Neural cell (in vitro differentiated cells): ENCODE measurements around the gene MYO7B. TPM values are rescaled to one million over a fixed set of nuclear protein-coding genes. Genes with fewer than 3 reads are reported as not detected.

Experiments used
- H2AFZ ChIP-seq: fragments of 200-600, 300-800 bp; sonication (generic), shearing (Covaris generic); 2 replicates; pipeline ENCODE4 v1.6.0; 2014; ENCODE audit warnings: low read depth, mild to moderate bottlenecking, antibody characterized with exemption, low read length, moderate library complexity
- H3F3A ChIP-seq: fragments of 200-600 bp; shearing (Covaris generic); 2 replicates; pipeline ENCODE4 v1.6.1; 2016; ENCODE audit warnings: mild to moderate bottlenecking, moderate library complexity, mixed read lengths, antibody characterized with exemption, low read length; ENCODE audit not compliant: insufficient read depth, poor library complexity, severe bottlenecking
- H3K27ac ChIP-seq: fragments of 200-600, 300-800 bp; sonication (generic), shearing (Covaris generic); 2 replicates; pipeline ENCODE4 v1.5.1; 2014; ENCODE audit warnings: mild to moderate bottlenecking, low read length, moderate library complexity
- H3K27me3 ChIP-seq: fragments of 300-800, 200-600 bp; sonication (generic), shearing (Covaris generic); 2 replicates; pipeline ENCODE4 v1.6.0; 2014; ENCODE audit warnings: mild to moderate bottlenecking, low read depth, low read length, moderate library complexity; ENCODE audit not compliant: insufficient read depth
- H3K36me3 ChIP-seq: fragments of 300-800, 200-600 bp; sonication (generic), shearing (Covaris generic); 2 replicates; pipeline ENCODE4 v1.5.1; 2014; ENCODE audit warnings: mild to moderate bottlenecking, antibody characterized with exemption, low read length, moderate library complexity; ENCODE audit not compliant: insufficient read depth
- H3K4me2 ChIP-seq: fragments of 300-800, 200-600 bp; sonication (generic), shearing (Covaris generic); 2 replicates; pipeline ENCODE4 v1.6.0; 2014; ENCODE audit warnings: mild to moderate bottlenecking, low read length
- H3K4me3 ChIP-seq: fragments of 300-800, 200-600 bp; sonication (generic), shearing (Covaris generic); 2 replicates; pipeline ENCODE4 v1.5.1; 2014; ENCODE audit warnings: mild to moderate bottlenecking, low read length, moderate library complexity
- H3K79me2 ChIP-seq: fragments of 200-600 bp; shearing (Covaris generic); replicated peaks from 2 replicates; pipeline ENCODE4 v1.6.0; 2014; ENCODE audit warnings: mild to moderate bottlenecking, low read length, moderate library complexity; ENCODE audit not compliant: insufficient read depth
- H3K9ac ChIP-seq: fragments of 300-800, 200-600 bp; sonication (generic), shearing (Covaris generic); 2 replicates; pipeline ENCODE4 v1.6.1; 2016; ENCODE audit warnings: mild to moderate bottlenecking, low read length, mixed read lengths
- H3K9me2 ChIP-seq: fragments of 200-600 bp; shearing (Covaris generic); 2 replicates; pipeline ENCODE4 v1.6.1; 2016; ENCODE audit warnings: mild to moderate bottlenecking, low read length, mixed read lengths; ENCODE audit not compliant: insufficient read depth
- H3K9me3 ChIP-seq: fragments of 200-600, 300-800 bp; sonication (generic), shearing (Covaris generic); 2 replicates; pipeline ENCODE4 v1.6.1; 2016; ENCODE audit warnings: mild to moderate bottlenecking, mixed run types, low read length, moderate library complexity, mixed read lengths
- H4K20me1 ChIP-seq: fragments of 200-600 bp; shearing (Covaris generic); 2 replicates; pipeline ENCODE4 v1.6.1; 2016; ENCODE audit warnings: mild to moderate bottlenecking, mixed run types; ENCODE audit not compliant: insufficient read depth
- CTCF ChIP-seq: fragments of 450-650 bp; IDR thresholded peaks from 2 replicates; pipeline ENCODE4 v1.5.1; 2014; ENCODE audit warnings: antibody characterized with exemption, mild to moderate bottlenecking, moderate library complexity; ENCODE audit not compliant: poor library complexity, severe bottlenecking
- EP300 ChIP-seq: fragments of 450-650 bp; conservative IDR thresholded peaks from 2 replicates; pipeline ENCODE4 v1.6.1; 2014; ENCODE audit warnings: antibody characterized with exemption, mild to moderate bottlenecking, moderate library complexity; ENCODE audit not compliant: poor library complexity, severe bottlenecking
- EZH2 ChIP-seq: fragments of 200-600, 300-800 bp; shearing (Covaris generic), sonication (generic); IDR thresholded peaks from 2 replicates; pipeline ENCODE4 v1.6.1; 2014; ENCODE audit warnings: antibody characterized with exemption, low read length, borderline replicate concordance, mild to moderate bottlenecking; ENCODE audit not compliant: insufficient read depth, poor library complexity, severe bottlenecking
- MXI1 ChIP-seq: fragments of 450-650 bp; conservative IDR thresholded peaks from 2 replicates; pipeline ENCODE4 v1.6.1; 2014; ENCODE audit warnings: antibody characterized with exemption, mild to moderate bottlenecking; ENCODE audit not compliant: poor library complexity, severe bottlenecking
- POLR2AphosphoS5 ChIP-seq: IDR thresholded peaks from 2 replicates; pipeline ENCODE4 v1.6.1; 2012
- RAD21 ChIP-seq: fragments of 450-650 bp; conservative IDR thresholded peaks from 2 replicates; pipeline ENCODE4 v1.6.1; 2014; ENCODE audit warnings: antibody characterized with exemption, mild to moderate bottlenecking, moderate library complexity
- REST ChIP-seq: IDR thresholded peaks from 2 replicates; pipeline ENCODE4 v1.6.1; 2012; ENCODE audit warnings: borderline replicate concordance
- SMC3 ChIP-seq: fragments of 450-650 bp; conservative IDR thresholded peaks from 2 replicates; pipeline ENCODE4 v1.6.1; 2014; ENCODE audit warnings: antibody characterized with exemption, mild to moderate bottlenecking, moderate library complexity; ENCODE audit not compliant: poor library complexity
- TAF1 ChIP-seq: IDR thresholded peaks from 2 replicates; pipeline ENCODE4 v1.6.1; 2012; ENCODE audit warnings: low read depth
- polyA plus RNA-seq: library from polyadenylated mRNA; depleted of rRNA; stranded (reverse); fragments of >200 nt; gene quantifications from 2 replicates; pipeline ENCODE4 v1.2.3, GENCODE V29; 2014

MYO7B gene
- polyA plus RNA-seq, 1 donor from 2014 or later, result 0.16 TPM

GRCh38 chr2:127643439-127644065 is 108.1 kb downstream of the MYO7B start:
- H3K4me2 ChIP-seq, result no peak overlapping the region
- H3K9ac ChIP-seq, result no peak overlapping the region
- H3K79me2 ChIP-seq, result no peaks in the 10 kb centered on the region

DNA sequence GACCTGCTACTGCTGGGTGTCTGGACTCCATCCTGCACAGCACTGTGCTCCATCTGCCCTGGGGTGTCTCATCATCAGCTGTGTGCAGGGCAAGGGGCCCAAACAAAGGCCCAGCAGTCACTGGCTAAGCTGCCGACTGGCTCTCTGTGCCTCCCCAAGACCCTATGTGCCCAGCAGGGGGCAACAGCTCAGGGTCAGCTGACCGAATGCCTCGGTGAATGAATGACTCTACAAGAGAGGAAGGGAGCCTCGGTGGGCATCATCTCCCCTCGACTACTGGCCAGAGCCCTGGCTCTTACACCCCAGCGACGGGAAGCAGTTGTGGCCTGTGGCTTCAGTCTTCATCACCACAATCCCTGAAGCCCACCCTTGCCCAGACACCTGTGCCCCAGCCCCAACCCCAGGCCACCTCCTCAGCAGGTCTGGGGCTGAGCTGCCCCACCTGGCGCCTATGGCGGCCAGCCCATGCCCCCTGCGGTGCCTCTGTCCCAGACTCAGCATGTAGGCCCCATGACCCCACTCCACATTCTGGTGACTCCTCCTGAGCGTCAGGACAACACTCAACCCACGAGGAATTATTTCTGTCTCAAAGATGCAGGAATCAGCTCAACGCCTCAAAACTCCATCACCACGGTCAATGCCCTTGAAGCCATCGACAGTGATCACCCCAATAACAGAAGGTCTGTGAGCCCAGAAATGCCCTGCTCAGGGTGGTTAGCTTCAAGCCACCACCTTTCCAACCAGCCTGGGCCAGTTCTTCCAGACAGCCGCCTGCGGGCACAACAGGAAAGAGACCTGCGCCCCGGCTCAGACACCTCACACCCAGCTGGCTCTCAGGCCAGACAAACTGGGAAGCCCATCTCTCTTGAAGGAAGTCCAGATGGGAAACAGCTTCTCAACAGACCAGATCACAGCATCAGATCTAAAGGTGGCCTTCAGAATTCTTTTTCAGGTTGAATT is 108.9 kb downstream of the MYO7B start:
- Histone ChIP-seq H3K9ac (no peak overlapping the region), H3K27ac (no peak overlapping the region), H3K27me3 (no peaks in the 10 kb centered on the region), H3K9me3 (no peaks in the 10 kb centered on the region), H4K20me1 (no peaks in the 10 kb centered on the region), H3K4me2 (no peak overlapping the region), H3K36me3 (no peaks in the 10 kb centered on the region), H3K4me3 (no peak overlapping the region), H3F3A (no peaks in the 10 kb centered on the region), H2AFZ (no peak overlapping the region), H3K9me2 (no peaks in the 10 kb centered on the region), H3K79me2 (no peaks in the 10 kb centered on the region)
- TF ChIP-seq SMC3 (no peak), TAF1 (no peak), EZH2 (no peak), CTCF (no peak), REST (no peak), POLR2AphosphoS5 (no peak), MXI1 (no peak), RAD21 (no peak), EP300 (no peak)

More at GRCh38 chr2:127643439-127644065, 108.1 kb downstream of the MYO7B start:
- H3K27ac ChIP-seq, result no peak overlapping the region
- no peaks in the 10 kb centered on the region for H3K9me2 ChIP-seq
- no peaks in the 10 kb centered on the region for H3F3A ChIP-seq
- H2AFZ ChIP-seq, result no peak overlapping the region
- H3K4me3 ChIP-seq, result no peak overlapping the region
- H3K27me3 ChIP-seq, result no peaks in the 10 kb centered on the region
- no peaks in the 10 kb centered on the region for H3K36me3 ChIP-seq
- H3K9me3 ChIP-seq, result no peaks in the 10 kb centered on the region
- H4K20me1 ChIP-seq, result no peaks in the 10 kb centered on the region
- no peak for TF ChIP-seq EP300
